CD4-positive, alpha-beta T cell treated with Interleukin-6 for 4 hours (primary cell): ENCODE measurements around the gene IGDCC3.

Source experiments
- DNase-seq: peaks from one replicate; pipeline ENCODE4 v3.0.0-alpha.2; 2020; ENCODE audit warnings: mixed read lengths

IGDCC3 gene

DNA sequence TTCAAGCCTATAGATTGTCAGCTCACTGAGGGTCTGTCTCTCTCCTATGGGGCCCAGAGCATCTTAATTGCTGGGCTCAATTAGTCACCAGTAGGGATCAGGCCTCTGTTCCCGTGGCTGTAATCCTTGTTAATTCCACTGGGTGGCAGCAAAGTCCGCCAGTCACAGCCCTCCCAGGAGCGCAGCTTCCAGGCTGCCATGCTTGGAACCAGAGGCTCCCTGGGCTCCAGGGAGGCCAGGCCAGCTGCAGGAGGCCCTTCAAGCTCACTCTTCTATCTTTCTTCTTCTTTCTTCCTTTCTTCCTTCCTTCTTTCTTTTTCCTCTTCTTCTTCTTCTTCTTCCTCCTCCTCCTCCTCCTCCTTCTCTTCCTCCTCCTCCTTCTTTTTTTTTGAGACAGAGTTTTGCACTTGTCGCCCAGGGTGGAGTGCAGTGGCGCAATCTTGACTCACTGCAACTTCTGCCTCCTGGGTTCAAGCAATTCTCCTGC, 58.9 kb downstream of the IGDCC3 start:
- DNase-seq: peak; percentile 77

DNA sequence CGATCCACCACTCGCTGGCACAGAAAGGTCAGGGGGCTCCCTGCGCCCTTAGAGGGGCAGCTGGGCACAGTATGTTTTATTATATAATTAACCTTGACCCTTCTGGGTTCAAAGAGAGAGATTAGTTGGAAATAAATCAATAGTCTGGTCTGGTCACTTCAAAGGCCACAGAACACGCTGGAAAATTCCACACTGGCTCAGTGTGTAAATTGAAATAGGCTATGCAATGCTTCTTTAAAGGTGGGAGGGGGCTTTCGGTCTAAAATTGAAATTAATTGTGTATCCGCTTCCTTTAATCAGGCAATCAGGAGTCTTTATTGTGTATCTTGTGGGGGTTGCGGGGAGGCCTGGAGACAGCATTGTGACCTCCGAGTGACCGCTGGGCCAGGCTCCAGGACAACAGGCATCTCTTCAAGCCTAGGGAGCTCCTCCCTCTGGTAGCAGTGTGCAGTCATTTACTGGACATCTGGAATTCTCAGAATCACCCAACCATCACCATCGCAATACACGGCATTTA, 65.3 kb downstream of the IGDCC3 start:
- DNase-seq: no peak

- DNase-seq: no peak
Measured at GRCh38 chr15:65311760-65312159, 66.0 kb downstream of the IGDCC3 start.

GRCh38 chr15:65310431-65311137, 67.2 kb downstream of the IGDCC3 start:
- no peak for DNase-seq

DNA sequence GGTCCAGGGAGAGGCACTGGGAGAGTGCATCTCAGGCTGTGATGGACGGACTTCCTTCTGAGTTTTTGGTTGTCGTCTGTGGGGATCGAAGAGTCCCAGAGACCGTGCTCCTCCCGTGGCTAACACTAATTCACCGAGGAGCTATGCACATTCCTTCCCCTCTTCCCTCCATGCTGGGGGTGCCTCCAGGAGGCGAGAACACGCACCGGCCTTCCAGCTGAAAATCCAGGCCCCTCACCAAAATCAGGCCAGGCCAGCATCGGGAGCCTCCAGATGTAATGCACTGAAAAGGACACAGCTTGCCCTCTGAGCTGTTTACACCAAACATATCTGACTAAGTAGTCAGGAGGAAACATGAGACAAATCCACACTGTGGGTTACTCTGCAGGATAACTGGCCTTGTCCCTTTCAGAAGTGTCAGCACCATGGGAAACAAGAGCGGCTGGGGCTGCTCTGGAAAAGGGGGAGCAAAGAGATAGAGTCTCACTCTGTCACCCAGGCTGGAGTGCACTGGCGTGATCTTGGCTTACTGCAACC, 67.9 kb downstream of the IGDCC3 start:
- no peak for DNase-seq

- DNase-seq: no peak
Measured at GRCh38 chr15:65307978-65308377, 69.8 kb downstream of the IGDCC3 start.

DNA sequence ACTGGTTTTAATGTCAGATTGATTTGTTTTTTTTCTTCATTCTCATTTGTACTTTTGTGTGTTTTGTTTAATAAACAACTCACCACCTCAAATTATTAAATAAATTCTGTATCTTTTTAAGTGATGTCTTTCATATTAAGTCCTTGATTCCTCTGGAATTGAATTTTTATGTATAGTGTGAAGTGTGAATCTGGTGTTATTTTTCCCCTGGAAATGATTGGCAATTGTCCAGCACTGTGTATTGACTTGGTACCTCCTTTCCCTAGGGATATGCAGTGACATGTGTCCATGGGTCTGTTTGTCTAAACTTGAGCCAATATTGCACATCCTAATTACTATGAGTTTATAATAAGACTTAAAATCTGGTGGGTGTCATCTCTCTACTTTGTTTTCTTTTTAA, 71.3 kb downstream of the IGDCC3 start:
- no peak for DNase-seq

- DNase-seq: no peak
Measured at GRCh38 chr15:65305776-65306175, 72.0 kb downstream of the IGDCC3 start.

DNA sequence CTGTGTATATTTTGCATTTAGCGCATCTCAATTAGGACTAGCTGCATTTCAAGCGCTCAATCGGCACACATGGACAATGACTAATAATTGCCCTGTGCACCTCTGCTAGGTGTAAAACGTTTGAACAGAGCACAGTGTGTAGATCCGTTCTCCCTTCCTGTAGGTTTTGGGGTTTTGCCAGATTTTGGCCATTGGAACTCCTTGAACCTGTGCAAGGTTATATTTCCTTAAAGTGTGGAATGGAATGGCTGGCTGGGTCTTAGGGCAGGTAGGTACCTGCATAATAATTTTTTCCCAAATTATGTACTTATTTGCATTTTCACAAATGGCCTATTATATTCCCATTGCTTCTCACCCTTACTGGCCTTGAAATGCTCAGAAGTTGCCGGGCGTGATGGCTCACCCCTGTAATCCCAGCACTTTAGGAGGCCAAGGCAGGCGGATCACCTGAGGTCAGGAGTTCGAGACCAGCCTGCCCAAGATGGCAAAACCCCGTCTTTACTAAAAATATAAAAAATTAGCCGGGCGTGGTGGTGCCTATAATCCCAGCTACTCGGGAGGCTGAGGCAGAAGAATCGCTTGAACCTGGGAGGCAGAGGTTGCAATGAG, 72.5 kb downstream of the IGDCC3 start:
- DNase-seq: no peak

- DNase-seq: peak; percentile 80
Measured at GRCh38 chr15:65304381-65305149, 73.2 kb downstream of the IGDCC3 start, which contains the start of gene RNU5B-1. TSS of gene RNU5B-1 (plus strand) at chr15:65304677.

- peak; percentile 22 for DNase-seq
Measured at GRCh38 chr15:65303687-65304380, 74.0 kb downstream of the IGDCC3 start.

DNA sequence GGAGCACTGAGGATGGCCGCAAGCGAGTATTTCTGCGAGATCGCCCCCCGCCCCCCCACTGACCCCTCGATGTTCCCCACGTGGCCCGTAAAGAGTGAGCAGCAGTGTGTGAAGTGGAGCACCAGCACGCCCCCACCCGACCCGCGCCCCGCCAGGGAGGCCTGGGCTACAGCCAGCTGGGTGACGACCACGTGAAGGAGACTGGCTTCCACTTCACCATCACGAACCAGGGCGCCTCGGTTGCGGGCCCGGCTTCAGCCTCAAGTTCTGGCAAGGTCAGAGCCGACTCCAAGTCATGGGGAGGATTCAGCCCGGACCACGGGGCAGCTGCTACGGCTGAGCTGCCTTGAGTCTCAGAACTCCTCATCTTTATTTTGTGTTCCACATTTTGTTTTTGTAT, 75.7 kb downstream of the IGDCC3 start:
- DNase-seq: no peak

DNA sequence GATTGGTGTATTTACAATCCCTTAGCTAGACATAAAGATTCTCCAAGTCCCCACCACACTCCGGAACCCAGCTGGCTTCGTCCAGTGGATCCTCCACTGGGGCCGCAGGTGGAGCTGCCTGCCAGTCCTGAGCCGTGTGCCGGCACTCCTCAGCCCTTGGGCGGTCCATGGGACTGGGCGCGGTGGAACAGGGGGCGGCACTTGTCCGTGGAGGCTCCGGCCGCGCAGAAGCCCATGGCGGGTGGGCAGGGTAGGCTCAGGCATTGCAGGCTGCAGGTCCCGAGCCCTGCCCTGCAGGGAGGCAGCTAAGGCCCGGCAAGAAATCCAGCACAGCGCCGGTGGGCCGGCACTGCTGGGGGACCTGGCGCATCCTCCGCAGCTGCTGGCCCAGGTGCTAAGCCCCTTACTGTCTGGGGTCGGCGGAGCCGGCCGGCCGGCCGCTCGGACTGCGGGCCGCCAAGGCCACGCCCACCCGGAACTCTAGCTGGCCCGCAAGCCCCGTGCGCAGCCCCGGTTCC, 76.8 kb downstream of the IGDCC3 start:
- no peak for DNase-seq

DNA sequence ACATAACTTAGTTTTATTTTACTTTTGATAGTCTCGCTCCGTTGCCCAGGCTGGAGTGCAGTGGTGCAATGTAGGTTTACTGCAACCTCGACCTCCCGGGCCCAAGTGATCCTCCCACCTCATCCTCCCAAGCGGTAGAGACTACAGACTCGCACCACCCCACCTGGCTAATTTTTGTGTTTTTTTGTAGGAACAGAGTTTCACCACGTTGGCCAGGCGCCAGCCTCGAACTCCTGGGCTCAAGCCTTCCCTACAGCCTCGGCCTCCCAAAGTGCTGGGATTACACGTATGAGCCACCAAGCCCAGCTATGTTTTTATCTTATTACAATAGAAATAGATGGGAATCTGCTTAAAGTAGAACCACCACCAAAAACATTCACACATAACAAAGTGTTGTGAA, 79.1 kb downstream of the IGDCC3 start:
- no peak for DNase-seq

- no peak for DNase-seq
Measured at GRCh38 chr15:65292938-65293518, 84.8 kb downstream of the IGDCC3 start.

- no peak for DNase-seq
Measured at GRCh38 chr15:65290228-65290627, 87.6 kb downstream of the IGDCC3 start.

- no peak for DNase-seq
Measured at GRCh38 chr15:65289261-65289854, 88.4 kb downstream of the IGDCC3 start.

DNA sequence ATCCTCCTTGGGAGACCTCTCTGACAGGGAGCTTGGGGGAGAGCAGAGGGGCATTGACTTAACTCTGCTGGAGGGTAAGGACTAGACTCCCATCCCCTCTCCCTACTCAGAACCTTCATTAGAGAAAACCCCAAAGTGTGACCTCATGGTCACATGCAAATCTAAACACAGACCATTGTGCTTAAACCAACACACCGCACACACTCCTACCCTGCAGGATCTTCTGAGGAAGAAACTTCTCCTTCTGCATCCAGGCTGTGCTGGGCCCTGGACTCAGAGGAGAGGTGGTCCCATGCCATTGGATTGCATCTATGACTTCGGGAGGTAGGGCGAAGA, 90.3 kb downstream of the IGDCC3 start:
- no peak for DNase-seq

DNA sequence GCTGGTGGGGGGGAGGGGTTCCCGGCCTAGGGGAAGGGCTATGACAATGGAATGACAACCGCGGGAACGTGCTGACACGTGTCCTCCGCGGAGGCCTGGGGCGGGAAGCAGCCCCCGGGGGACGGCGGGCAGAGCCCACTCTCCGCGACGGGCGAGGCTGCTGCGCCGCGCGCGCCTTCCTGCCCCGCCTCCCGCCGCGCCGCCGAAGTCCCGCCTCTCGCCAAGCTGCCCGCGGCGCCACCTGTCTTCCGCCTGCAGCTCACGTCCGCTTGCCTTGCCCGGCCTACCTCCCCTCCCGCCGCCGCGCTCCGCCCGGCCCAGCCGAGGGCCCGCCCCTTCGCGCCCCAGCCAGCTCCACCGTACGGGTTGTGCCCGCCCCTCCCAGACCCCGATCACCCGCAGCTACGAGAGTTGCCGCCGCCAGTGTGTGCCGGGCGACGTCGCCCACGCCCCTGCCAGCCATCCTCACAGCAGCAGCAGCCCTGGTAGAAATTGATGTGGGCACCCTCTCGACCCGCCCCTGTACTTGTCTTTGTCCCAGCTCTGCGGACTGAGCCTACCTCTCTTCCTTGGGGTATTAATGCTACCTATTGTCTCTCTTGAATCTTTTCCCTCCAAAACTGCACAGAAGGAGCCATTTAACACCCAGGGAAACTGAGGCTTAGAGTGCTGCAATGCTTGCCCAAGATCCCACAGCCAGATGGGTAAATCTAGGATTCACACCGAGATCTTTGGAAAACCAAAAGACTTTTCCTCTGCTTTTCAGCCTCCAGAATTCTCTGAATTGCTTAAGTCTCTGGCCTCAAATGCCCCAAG, 90.9 kb downstream of the IGDCC3 start, which contains the start of gene PARP16:
TSS of gene PARP16 (minus strand) at position 180 of the 816 bp plus-strand sequence. CDS start 457 bp downstream, outside the sequence.
- peak; percentile 96 for DNase-seq

- peak; percentile 28 for DNase-seq
Measured at GRCh38 chr15:65286069-65286703, 91.6 kb downstream of the IGDCC3 start.
